ENCODE results near the gene CYP4F22. TPM values are rescaled to one million over a fixed set of nuclear protein-coding genes. Genes with fewer than 3 reads are reported as not detected.
A peak's percentile ranks its signal among the peaks of the same experiment; 100 is the strongest.

The CYP4F22 gene
- total RNA-seq, 1 donor, result not detected

DNA sequence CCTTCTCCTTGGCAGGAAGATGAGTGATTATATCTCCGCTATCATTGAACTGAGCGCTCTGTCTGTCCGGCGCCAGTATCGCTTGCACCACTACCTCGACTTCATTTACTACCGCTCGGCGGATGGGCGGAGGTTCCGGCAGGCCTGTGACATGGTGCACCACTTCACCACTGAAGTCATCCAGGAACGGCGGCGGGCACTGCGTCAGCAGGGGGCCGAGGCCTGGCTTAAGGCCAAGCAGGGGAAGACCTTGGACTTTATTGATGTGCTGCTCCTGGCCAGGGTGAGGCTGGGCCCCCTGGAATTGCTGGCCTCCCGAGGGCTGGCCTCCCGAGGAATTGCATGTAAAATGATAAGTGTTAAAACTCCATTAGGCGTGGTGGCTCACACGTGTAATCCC, 32.1 kb downstream of the CYP4F22 start:
- no peak overlapping the region for H3K4me3 ChIP-seq (ENCODE audit: low read depth, low read length)
- no peak for DNase-seq (ENCODE audit: low read depth)
- TF ChIP-seq CTCF (IDR thresholded peaks at IDR 0.05; ENCODE audit: insufficient read depth, low read length), result no peak

GRCh38 chr19:15544283-15544682, 36.0 kb downstream of the CYP4F22 start:
- no peak overlapping the region for H3K4me3 ChIP-seq (ENCODE audit: low read depth, low read length)
- DNase-seq (ENCODE audit: low read depth), result no peak
- no peak for TF ChIP-seq CTCF (IDR thresholded peaks at IDR 0.05; ENCODE audit: insufficient read depth, low read length)

DNA sequence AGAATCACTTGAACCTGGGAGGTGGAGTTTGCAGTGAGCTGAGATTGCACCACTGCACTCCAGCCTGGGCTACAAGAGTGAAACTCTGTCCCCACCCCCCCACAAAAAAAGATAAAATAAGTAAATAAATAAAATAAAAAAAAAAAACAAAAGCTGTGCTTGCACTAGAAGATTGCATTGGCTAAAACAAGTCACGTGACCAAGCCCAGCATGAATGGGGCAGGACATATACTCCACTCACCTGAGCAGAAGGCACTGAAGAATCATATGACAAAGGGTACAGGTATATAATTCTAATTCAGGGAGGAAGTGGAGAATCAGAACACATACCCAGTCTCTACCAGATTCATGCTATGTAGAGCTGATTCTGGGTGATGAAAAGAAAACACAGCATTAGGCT, 36.6 kb downstream of the CYP4F22 start:
- TF ChIP-seq CTCF (IDR thresholded peaks at IDR 0.05; ENCODE audit: insufficient read depth, low read length), result no peak
- H3K4me3 ChIP-seq (ENCODE audit: low read depth, low read length), result no peak overlapping the region
- no peak for DNase-seq (ENCODE audit: low read depth)

DNA sequence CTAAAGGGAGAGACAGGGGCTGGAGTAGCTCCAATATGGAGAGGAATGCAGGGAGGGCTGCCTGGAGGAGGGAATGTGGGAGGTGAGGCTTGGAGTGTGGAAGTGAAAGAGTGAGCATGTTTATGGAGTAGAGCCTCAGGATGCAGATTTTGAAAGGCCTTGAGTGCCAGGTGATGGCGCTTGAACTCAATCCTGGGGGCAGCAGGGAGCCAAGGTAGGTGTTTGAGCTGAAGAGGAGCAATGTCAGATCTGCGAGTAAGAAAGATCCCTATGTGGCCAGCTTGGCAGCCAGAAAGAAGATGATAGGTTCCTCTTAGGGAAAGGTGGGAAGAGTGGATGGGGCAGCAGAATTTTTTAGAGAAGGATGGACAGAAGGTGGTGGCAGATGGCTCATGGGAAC, 40.3 kb downstream of the CYP4F22 start:
- TF ChIP-seq CTCF (IDR thresholded peaks at IDR 0.05; ENCODE audit: insufficient read depth, low read length), result no peak

GRCh38 chr19:15549581-15549980, 41.3 kb downstream of the CYP4F22 start:
- no peak overlapping the region for H3K4me3 ChIP-seq (ENCODE audit: low read depth, low read length)
- no peak for TF ChIP-seq CTCF (IDR thresholded peaks at IDR 0.05; ENCODE audit: insufficient read depth, low read length)
- DNase-seq (ENCODE audit: low read depth), result no peak

More for the DNA sequence above, 40.3 kb downstream of the CYP4F22 start:
- no peak overlapping the region for H3K4me3 ChIP-seq (ENCODE audit: low read depth, low read length)
- DNase-seq (ENCODE audit: low read depth), result no peak

DNA sequence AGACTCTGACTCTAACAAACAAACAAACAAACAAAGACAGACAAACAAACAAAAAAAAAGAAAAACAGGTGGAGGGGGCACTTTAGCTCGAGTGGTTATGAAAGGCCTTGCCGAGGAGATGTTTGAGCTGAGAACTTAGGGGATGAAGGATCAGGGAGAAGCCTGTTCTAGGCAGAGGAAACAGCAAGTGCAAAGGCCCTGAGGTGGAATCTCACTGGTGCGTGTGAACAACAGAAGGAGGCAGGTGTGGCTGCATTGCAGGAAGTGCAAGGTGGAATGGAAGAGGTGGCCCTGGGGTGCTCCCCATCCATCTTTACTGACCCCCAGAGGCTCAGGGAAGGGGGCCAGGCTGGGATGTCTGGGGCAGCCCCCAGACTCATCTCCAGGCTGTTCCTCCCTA, 41.9 kb downstream of the CYP4F22 start:
- H3K4me3 ChIP-seq (ENCODE audit: low read depth, low read length), result no peak overlapping the region
- DNase-seq (ENCODE audit: low read depth), result no peak
- TF ChIP-seq CTCF (IDR thresholded peaks at IDR 0.05; ENCODE audit: insufficient read depth, low read length), result no peak

DNA sequence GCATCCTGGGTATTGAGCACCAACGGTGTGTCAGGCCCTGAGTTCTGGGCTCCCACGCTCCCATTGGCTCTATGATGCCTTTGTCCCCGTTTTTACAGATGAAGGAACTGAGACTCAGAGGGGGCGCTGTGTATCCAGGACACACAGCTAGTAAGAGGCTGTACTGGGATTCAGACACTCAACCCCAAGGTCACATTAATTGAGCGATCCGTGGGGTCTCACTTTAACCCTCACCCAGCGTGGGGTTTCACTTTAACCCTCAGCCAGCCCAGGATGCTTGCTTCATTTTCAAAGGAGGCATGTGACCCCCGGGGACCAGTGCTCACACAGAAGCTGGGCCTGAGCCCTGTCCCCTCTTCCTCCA, 42.6 kb downstream of the CYP4F22 start:
- H3K4me3 ChIP-seq (ENCODE audit: low read depth, low read length), result peak overlapping the region; percentile 44
- TF ChIP-seq CTCF (IDR thresholded peaks at IDR 0.05; ENCODE audit: insufficient read depth, low read length), result no peak
- DNase-seq (ENCODE audit: low read depth), result no peak
